PFSK-1 (cell line): Measurements from ENCODE around the gene RSPH6A.

ENCODE experiments used
- FOXP2 ChIP-seq: optimal IDR thresholded peaks from 2 replicates; pipeline ENCODE3; 2011; ENCODE audit warnings: borderline replicate concordance, control low read depth, inconsistent platforms; ENCODE audit not compliant: insufficient read depth; ENCODE audit errors: extremely low read length, extremely low read depth
- POLR2AphosphoS5 ChIP-seq: IDR thresholded peaks from 2 replicates; pipeline ENCODE4 v1.6.1; 2012; ENCODE audit warnings: low read depth, mild to moderate bottlenecking, control low read depth, low read length, moderate library complexity
- REST ChIP-seq, 2 experiments: IDR thresholded peaks; 2 replicates each; pipeline versions ENCODE4 v1.6.1 to v1.8.0; 2011 to 2012; ENCODE audit warnings: low read depth in 2 of 2, low read length in 2 of 2, control low read depth in 1 of 2, inconsistent platforms in 1 of 2, mild to moderate bottlenecking in 1 of 2, moderate library complexity in 1 of 2; ENCODE audit not compliant: insufficient read depth in 1 of 2
- SIN3A ChIP-seq: IDR thresholded peaks from 2 replicates; pipeline ENCODE4 v1.6.1; 2012; ENCODE audit warnings: mild to moderate bottlenecking, low read length, moderate library complexity, borderline replicate concordance; ENCODE audit not compliant: insufficient read depth
- TAF1 ChIP-seq: IDR thresholded peaks from 2 replicates; pipeline ENCODE4 v1.6.1; 2012; ENCODE audit warnings: low read length, control low read depth, borderline replicate concordance; ENCODE audit not compliant: insufficient read depth

- TF ChIP-seq POLR2AphosphoS5 (no peak), TAF1 (no peak), REST (IDR thresholded peaks at IDR 0.05; ENCODE audit: insufficient read depth in 1 of 2, low read depth in 2 of 2, low read length in 2 of 2) (no peak), FOXP2 (no peak), SIN3A (no peak)
Measured at GRCh38 chr19:45826934-45827333, 11.8 kb upstream of the RSPH6A start.
